EH (cell line): ENCODE measurements around the gene GLTP.
A peak's percentile ranks its signal among the peaks of the same experiment; 100 is the strongest.

Experiments
- DNase-seq: peaks from one replicate; pipeline ENCODE4 v3.0.0-alpha.2; 2015; ENCODE audit warnings: low read depth

Gene GLTP

GRCh38 chr12:109820816-109821381 is 59.4 kb downstream of the GLTP start:
- no peak for DNase-seq

DNA sequence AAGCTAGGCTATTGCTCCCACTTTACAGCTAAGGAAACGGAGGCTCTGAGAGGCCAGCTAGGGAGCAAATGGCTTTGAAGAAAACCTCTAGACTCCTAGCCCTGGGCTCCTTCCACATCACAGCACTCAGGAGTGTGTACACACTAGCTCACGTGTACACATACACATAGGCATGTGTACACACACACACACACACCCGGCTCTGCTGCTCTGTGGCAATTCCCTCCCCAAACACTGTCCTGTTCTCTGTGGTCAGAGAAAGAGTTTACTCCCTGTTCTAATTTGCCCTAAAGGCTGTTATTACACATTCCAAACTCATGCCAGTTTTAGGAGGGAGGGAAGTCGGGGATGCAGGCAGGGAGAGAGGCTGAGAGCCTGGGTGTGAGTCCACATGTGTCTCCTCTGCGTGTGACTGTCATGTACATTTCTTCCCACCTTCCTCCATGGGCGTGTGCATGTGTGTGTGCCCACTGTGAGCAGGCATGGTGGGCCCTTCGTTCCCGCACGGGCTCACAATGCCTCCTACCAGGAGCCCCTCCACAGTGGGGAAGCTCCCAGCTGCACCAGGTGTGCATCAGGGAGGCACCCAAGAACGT is 61.3 kb downstream of the GLTP start:
- peak; percentile 90 for DNase-seq

DNA sequence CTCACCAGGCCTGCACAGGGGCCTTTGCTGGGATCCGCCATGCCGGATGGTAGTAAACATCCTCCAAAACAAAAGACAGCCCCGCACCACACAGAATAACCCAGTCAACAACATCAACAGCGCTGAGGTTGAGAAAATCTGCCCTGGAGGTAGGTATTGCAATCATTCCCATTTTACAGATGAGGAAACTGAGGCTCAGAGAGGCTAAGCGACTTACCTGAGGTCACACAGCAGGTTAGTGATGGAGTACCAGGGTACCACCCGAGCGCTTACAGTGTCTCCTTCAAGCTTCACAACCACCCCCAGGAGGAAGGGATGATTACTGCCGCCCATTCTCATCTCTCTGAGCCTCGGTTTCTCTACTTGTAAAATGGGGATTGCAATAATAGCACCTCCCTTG is 62.1 kb downstream of the GLTP start:
- no peak for DNase-seq

GRCh38 chr12:109817627-109818231 is 62.6 kb downstream of the GLTP start:
- DNase-seq = no peak

DNA sequence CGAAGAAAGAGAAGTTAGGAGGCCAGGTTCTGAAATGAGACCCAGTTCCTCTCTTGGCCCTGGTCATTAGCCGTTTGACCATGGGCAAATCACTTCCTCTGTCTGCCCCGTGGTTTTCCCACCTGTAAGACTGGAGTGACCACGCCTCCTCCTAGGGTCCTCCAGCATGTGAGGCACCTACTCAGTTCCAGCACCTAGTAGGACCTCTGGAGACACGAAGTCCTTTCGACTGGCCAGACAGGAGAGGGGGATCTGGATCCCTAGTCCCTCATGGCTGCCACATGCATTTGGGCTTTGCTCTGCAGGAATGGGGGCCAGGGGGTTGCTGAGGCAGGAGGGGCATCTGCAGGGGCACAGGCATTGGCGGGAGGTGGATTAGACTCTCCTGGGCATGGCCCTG is 63.5 kb downstream of the GLTP start:
- no peak for DNase-seq

DNA sequence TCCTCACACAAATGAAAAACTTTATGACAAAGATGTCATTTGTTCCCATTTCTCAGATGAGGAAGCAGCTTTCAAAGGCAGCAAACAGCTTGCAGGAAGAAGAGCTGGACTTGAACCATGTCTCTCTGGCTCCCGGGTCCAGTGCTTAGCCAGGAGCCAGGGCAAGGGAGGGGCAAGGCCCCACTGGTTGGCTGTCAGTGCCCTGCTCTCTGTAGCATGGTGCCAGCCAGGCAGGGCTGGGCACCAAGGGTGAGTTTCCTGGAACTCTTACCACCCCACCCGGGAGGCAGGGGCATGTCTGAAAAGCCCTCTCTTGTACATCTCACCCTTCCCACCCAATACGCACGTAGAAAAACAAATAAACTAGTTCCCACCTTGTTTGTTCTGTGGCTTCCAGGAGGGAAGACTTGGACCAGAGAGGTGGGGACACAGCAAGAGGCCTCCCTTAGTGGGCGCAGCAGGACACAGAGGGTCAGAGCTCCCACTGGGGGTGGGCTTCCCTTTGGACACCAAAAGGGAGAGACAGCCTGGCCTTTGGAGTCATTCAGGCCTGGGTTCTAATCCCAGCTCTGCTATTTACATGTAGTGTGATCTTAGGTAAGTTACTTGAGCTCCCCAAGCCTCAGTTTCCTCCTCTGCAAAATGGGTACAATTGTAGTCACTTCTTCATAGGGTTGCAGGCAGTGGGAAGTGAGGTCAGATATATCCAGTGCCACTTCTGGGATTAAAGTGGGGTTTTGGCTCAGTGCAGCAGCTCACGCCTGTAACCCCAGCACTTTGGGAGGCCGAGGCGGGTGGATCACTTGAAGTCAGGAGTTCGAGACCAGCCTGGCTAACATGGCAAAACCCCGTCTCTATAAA is 64.4 kb downstream of the GLTP start:
- DNase-seq = no peak

DNA sequence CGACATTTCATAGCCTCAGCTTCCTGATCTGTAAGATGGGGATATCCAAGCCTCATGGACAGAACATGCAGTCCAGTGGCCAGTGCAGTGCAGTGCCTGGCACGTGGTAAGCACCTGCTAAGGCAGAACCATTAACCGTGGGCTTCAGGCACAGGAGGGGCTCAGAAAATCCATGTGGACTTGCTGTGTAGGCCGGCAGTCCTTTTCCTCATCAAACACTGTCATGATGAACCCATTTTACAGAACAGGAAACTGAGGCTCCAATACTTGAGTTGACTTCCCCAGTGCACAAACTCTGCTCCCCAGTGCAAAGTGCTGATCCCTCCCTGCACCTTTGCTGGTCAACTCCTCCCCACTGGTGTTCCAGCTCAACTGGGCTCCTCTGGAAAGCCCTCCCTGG is 65.1 kb downstream of the GLTP start:
- DNase-seq = no peak

- no peak for DNase-seq
Measured at GRCh38 chr12:109814600-109815150, 65.7 kb downstream of the GLTP start.

GRCh38 chr12:109813810-109814416 is 66.4 kb downstream of the GLTP start:
- DNase-seq = no peak

- DNase-seq = no peak
Measured at GRCh38 chr12:109811624-109811995, 68.7 kb downstream of the GLTP start.

DNA sequence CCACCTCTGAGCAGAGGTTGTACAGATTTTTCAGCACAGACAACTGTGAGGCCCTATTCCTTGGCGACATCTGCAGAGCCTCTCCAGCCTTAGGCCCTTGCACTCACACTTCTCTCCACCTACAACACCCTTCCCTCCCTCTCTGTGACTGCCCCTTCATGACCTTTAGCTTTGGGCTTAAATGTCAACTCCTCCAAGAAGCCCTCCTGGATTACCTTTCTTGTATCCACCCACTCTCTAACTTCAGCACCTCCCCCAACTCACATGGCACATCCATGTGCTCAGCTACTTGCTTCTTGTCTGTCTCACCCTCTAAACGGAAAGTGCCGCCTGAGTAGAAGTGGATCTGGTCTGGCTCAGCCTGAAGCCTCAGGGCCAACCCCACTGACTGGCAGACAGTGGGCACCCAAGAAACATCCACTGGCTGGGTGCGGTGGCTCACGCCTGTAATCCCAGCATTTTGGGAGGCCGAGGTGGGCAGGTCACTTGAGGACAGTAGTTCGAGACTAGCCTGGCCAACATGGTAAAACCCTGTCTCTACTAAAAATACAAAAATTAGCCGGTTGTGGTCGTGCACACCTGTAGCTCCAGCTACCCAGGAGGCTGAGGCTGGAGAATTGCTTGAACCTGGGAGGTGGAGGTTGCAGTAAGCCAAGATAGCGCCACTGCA is 69.3 kb downstream of the GLTP start:
- DNase-seq = no peak

GRCh38 chr12:109808876-109809646 is 71.3 kb downstream of the GLTP start:
- DNase-seq = no peak

DNA sequence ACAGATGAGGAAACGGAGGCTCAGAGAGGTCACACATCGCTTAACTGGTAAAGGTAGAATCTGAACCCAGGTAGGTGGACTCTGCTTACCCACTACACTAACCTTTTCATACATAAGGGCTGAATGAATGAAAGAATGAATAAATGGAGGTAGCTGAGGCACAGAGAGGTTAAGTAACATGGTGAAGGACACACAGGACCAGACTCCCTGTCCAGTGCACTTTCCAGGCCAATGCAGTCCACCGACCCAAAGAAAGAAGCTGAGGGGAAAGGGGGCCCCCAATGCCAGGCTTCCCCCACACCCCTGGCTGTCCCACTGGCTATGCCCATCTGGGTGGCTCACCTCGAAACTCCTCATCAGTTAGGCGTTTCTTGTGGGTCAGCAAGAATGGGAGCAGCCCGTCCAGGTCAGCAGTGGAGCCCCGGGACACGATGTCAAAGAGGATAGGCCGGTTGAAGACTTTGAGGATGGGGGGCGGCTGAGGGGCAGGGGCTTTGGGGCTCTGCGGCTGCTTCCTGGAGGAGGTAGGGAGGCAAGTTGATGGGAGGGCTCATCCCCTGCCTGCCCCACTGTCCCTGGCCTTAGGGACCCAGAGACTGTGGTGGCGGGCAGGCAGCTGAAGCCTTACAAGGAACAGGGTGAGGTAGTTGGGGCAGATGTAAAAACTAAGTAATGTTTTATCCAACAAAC is 72.2 kb downstream of the GLTP start:
- DNase-seq = no peak

DNA sequence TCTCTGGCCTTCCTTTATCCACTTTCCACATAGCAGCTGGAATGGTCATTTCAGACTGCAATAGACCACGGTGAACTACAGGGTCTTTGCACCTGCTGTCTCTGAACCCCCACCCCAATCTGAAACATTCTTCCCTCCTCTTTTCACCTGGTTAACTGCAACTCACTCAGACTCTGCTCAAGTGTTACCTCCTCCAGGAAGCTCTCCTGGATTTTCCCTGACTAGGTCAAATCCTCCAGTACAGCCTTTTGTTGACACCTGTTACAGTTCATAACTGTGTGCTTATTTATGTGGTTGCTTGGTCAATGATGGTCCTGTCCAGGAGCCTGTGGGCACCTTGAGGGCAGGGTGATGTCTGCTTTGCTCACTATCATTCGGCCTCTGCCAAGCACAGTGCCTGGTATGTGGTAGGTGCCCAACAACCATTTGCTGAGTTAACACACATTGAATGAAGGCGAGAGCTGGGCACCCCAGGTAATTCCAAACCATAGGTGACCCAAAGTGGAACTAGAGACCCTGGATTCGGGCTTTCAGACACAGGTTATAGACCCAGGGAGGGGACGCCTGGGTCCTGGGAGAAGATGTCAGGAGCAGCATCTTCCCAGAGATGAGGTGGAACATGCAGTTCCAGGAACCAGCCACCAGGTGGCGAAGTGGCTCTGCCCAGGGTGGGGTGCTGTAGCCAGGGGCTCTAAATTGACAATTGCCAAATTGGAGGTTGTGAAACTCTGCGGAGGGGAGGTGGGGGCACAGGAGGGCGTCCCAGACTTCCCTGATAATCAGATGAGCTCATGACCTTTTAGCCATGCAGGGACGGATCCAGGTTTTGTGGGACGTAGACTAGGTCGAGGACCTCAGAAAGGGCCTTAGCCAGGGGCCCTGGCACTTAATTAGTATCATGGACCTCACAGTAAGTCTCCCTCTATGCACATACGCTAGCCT is 75.2 kb downstream of the GLTP start:
- peak; percentile 60 for DNase-seq

DNA sequence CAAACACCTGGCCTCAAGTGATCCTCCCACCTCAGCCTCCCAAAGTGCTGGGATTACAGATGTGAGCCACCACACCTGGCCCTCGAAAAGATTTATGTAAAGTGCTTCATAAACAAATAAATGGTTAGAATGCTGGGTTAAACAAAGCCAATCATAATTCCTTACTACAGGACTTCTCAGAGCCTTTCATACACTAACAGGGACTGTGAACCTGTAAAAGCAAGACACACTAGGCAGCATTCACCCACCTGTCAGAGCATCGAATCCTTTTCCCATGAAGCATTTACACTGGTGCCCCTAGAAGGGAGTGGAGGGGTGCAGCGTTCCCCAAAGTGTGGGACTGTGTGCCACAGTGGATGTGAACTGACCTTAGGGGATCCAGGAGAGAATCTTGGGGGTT is 76.7 kb downstream of the GLTP start:
- no peak for DNase-seq

DNA sequence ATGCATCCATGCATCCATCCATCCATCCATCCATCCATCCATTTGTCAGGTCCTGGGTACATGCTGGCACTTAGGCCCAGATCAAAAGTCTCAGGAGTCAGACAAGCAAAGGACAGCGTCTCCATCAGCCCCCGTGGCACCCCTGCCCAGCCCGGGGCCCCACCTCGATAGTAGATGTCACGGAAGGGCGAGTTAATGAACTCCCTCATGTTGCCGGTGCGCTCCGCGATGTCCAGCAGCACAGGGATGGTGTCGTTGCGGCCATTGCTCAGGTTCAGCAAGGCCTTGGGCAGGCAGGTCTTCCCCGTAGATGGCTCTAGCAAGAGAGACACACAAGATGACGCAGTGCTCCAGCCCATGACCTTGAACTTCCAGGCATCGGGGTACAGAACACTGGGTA is 77.5 kb downstream of the GLTP start:
- DNase-seq = no peak
